SK-N-MC (cell line): Measurements from ENCODE around the gene CLPSL1.
"Not testable (repeated sequence)": the region's sequence is repeated elsewhere in the genome, so short reads cannot be mapped to it uniquely, and the experiment has no call there.

ENCODE experiments used
- DNase-seq: peaks from one replicate; pipeline ENCODE4 v3.0.0-alpha.2; 2011; ENCODE audit warnings: low read depth, low spot score
- H3K27ac ChIP-seq: fragments of 200-600 bp; sonication (generic); 2 replicates; pipeline ENCODE4 v1.5.1; 2016; ENCODE audit warnings: mixed run types
- H3K36me3 ChIP-seq: fragments of 200-600 bp; sonication (generic); 2 replicates; pipeline ENCODE4 v1.6.1; 2017; ENCODE audit warnings: antibody characterized with exemption, low read length, mixed read lengths; ENCODE audit not compliant: insufficient read depth
- H3K4me3 ChIP-seq: fragments of 200-600 bp; sonication (generic); 2 replicates; pipeline ENCODE4 v1.5.1; 2016
- H3K9ac ChIP-seq: fragments of 200-600 bp; sonication (generic); 2 replicates; pipeline ENCODE4 v1.8.0; 2017; ENCODE audit warnings: mixed run types, mixed read lengths; ENCODE audit not compliant: insufficient read length
- H3K9me3 ChIP-seq: fragments of 200-600 bp; sonication (generic); 2 replicates; pipeline ENCODE4 v1.6.1; 2017; ENCODE audit warnings: low read depth, mild to moderate bottlenecking, antibody characterized with exemption, low read length, moderate library complexity, mixed read lengths
- EZH2 ChIP-seq: fragments of 200-600 bp; sonication (generic); IDR thresholded peaks from one replicate; pipeline ENCODE4 v1.6.1; 2017; ENCODE audit warnings: antibody characterized with exemption
- FOXP2 ChIP-seq: optimal IDR thresholded peaks from 2 replicates; pipeline ENCODE3; 2011; ENCODE audit warnings: mild to moderate bottlenecking, moderate library complexity; ENCODE audit not compliant: insufficient read depth; ENCODE audit errors: extremely low read length, control extremely low read depth
- POLR2AphosphoS5 ChIP-seq: IDR thresholded peaks from 2 replicates; pipeline ENCODE4 v1.6.1; 2012; ENCODE audit warnings: mild to moderate bottlenecking, low read depth, low read length, borderline replicate concordance

Gene CLPSL1

DNA sequence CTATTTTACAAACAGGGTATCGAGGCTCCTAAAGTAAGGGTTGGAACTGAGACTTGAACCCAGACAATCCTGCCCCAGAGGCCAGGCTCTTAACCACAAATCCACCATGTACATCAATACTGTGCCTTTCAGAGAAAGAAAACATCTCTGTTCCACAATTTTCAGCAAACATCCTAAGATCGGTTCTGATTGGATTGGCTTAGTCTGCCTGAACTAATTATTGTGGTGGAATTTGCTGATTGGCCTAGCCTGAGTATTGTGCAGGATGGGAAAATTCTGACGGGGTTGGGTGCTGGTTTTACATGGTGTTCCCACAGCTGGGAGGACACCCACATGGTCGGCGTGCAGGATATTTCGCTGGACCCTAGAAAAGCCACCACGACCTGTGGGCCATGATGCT lies at the start of gene CLPSL1:
Gene CLPSL1 (plus strand): TSS at position 301 of the 400 bp plus-strand sequence. CDS start 92 bp downstream, at position 393.
- no peak for DNase-seq
- no peak within 1 kb of the TSS for H3K9ac ChIP-seq
- no peak for TF ChIP-seq FOXP2
- TF ChIP-seq EZH2: no peak
- H3K9me3 ChIP-seq: no peaks in the 10 kb centered on the region
- no peak within 1 kb of the TSS for H3K4me3 ChIP-seq
- no peaks in the 10 kb centered on the region for H3K36me3 ChIP-seq
- no peak within 1 kb of the TSS for H3K27ac ChIP-seq

- Histone ChIP-seq H3K4me3 (peak overlapping the region; percentile 80), H3K36me3 (no peaks in the 10 kb centered on the region), H3K9me3 (no peaks in the 10 kb centered on the region), H3K27ac (peak overlapping the region; percentile 72), H3K9ac (no peak overlapping the region)
- TF ChIP-seq FOXP2: peak; percentile 50
- TF ChIP-seq POLR2AphosphoS5: peak; percentile 56; the same call in 1 of the 2 replicates
- TF ChIP-seq EZH2: no peak
- no peak for DNase-seq
Measured at GRCh38 chr6:35731414-35731735, 49.4 kb upstream of the CLPSL1 start.

DNA sequence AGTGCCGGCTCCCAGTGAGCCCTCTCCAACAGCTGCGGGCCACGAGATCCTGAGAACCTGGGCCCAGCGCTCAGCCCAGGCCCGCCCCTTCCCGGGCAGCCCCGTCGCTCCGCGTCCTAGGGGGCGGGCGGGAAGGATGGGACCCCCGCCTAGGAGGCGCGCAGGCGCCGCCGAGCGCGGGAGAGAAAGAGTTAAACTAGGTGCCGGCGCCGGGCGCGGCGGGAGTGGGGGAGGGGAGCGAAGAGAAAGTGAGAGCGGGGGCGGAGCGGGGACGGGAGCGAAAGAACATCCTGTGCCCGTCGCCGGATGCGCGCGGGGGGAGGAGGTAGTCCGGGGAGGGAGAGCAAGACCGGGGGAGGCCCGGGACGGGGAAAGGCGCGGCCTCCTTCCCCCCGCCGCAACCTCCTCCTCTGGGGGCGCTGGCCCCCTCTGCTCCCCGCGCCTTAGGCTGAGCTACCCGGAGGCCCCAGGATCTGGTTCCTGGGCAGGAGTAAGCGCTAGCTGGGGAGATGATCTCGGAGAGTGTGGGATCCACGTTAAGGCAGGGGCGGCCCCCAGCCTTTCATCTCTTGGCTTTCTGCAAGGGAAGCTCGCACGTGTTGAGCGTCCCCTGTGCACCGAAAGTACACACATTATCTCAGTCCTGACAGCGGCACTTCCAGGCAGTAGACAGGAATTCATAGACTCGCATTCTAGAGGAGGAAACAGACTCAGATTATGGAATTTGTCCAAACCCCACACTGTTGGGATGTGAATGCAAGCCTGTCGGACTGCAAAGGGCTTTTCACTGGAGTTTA lies 48.9 kb upstream of the CLPSL1 start:
- no peaks in the 10 kb centered on the region for H3K9me3 ChIP-seq
- TF ChIP-seq FOXP2 (no peak), POLR2AphosphoS5 (peak; percentile 65)
- no peaks in the 10 kb centered on the region for H3K36me3 ChIP-seq
- H3K9ac ChIP-seq: peak overlapping the region; percentile 56
- DNase-seq: no peak
- peak overlapping the region; percentile 80 for H3K4me3 ChIP-seq
- peak overlapping the region; percentile 72 for H3K27ac ChIP-seq

DNA sequence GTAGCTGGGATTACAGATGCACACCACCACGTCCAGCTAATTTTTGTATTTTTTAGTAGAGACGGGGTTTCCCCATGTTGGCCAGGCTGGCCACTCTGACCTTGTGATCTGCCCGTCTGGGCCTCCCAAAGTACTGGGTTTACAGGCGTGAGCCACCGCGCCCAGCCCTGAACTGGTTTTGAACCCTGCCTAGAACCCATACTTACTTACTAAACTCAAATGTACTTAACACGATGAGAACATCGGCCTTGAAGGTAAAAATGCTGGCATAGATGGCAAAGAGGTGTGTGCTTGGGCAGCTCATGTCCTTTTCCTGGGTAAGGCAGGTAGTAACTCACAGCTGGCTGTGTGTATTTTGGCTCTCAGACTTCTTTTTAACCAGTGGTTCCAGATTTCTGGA lies 47.2 kb upstream of the CLPSL1 start:
- no peak for TF ChIP-seq POLR2AphosphoS5
- TF ChIP-seq EZH2: no peak
- no peak for TF ChIP-seq FOXP2
- no peak overlapping the region for H3K4me3 ChIP-seq
- no peak overlapping the region for H3K27ac ChIP-seq
- DNase-seq: no peak
- no peaks in the 10 kb centered on the region for H3K9me3 ChIP-seq
- no peak overlapping the region for H3K9ac ChIP-seq
- no peaks in the 10 kb centered on the region for H3K36me3 ChIP-seq

GRCh38 chr6:35734319-35734718 lies 46.5 kb upstream of the CLPSL1 start:
- H3K27ac ChIP-seq, H3K4me3 ChIP-seq: not testable (repeated sequence)

GRCh38 chr6:35735452-35735851 lies 45.4 kb upstream of the CLPSL1 start:
- DNase-seq: no peak
- Histone ChIP-seq H3K9me3 (no peaks in the 10 kb centered on the region), H3K4me3 (no peak overlapping the region), H3K27ac (no peak overlapping the region), H3K9ac (no peak overlapping the region), H3K36me3 (no peaks in the 10 kb centered on the region)
- TF ChIP-seq EZH2 (no peak), POLR2AphosphoS5 (no peak), FOXP2 (no peak)

More at GRCh38 chr6:35734319-35734718, 46.5 kb upstream of the CLPSL1 start:
- DNase-seq, H3K9me3 ChIP-seq, H3K36me3 ChIP-seq, H3K9ac ChIP-seq: not testable (repeated sequence)

- H3K9me3 ChIP-seq: no peaks in the 10 kb centered on the region
- no peak overlapping the region for H3K27ac ChIP-seq
- H3K4me3 ChIP-seq: no peak overlapping the region
- H3K9ac ChIP-seq: no peak overlapping the region
- TF ChIP-seq EZH2 (no peak), FOXP2 (no peak), POLR2AphosphoS5 (no peak)
- H3K36me3 ChIP-seq: no peaks in the 10 kb centered on the region
- DNase-seq: no peak
Measured at GRCh38 chr6:35736253-35736894, 44.4 kb upstream of the CLPSL1 start.

DNA sequence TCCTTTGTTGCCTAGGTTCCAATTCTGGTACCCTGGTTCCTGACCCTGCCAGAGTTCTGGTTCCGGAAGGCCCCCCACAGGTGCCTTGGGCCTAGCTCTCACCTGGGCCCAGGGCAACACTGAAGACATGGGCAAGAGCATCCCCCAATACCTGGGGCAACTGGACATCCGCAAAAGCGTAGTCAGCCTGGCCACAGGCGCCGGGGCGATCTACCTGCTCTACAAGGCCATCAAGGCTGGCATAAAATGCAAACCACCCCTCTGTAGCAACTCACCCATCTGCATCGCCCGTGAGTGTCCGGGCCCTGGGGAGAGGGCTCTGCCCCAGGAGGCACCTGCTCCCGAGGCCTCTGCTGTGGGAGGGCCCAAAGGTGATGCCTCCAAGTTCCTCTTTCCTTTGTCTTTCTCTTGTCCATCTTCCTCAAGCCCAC lies 43.8 kb upstream of the CLPSL1 start, which contains the start of gene ARMC12:
Gene ARMC12 (plus strand): TSS at position 51 of the 431 bp plus-strand sequence. CDS start 77 bp downstream, at position 128.
- Histone ChIP-seq H3K4me3 (no peak within 1 kb of the TSS), H3K27ac (no peak within 1 kb of the TSS), H3K36me3 (no peaks in the 10 kb centered on the region), H3K9me3 (no peaks in the 10 kb centered on the region), H3K9ac (no peak within 1 kb of the TSS)
- no peak for DNase-seq
- no peak for TF ChIP-seq FOXP2
- no peak for TF ChIP-seq POLR2AphosphoS5
- TF ChIP-seq EZH2: no peak
